Activated naive CD8-positive, alpha-beta T cell treated with anti-CD3 and anti-CD28 coated beads, Interleukin-2, amount 10 ng/mL, durations not matched to agents 7 days and 5 days (primary cell): ENCODE results near the gene M6PR. TPM values are rescaled to one million over a fixed set of nuclear protein-coding genes. Genes with fewer than 3 reads are reported as not detected.

Source experiments
- ATAC-seq: fragments of 150-1000 bp; cut with Tn5 transposase; one replicate; pipeline ENCODE4 v1.10.0; 2021; ENCODE audit warnings: low read depth, moderate library complexity
- POLR2A ChIA-PET: fragments of 350-600 bp; sonication (Branson Sonifier 250); formaldehyde crosslinking; loops from one replicate; lab custom pipeline; 2021; ENCODE audit warnings: antibody characterized with exemption; lab: Charles Lee
- DNase-seq: peaks from one replicate; pipeline ENCODE4 v3.0.0; 2021
- H3K27ac Mint-ChIP-seq: one replicate; pipeline ENCODE4 v1.8.0; 2022; ENCODE audit warnings: mild to moderate bottlenecking, mixed read lengths
- H3K27me3 Mint-ChIP-seq: one replicate; pipeline ENCODE4 v1.8.0; 2022; ENCODE audit warnings: mild to moderate bottlenecking, moderate library complexity, mixed read lengths
- H3K36me3 Mint-ChIP-seq: one replicate; pipeline ENCODE4 v1.8.0; 2021; ENCODE audit warnings: mild to moderate bottlenecking, mixed read lengths
- H3K4me1 Mint-ChIP-seq: one replicate; pipeline ENCODE4 v1.8.0; 2021; ENCODE audit warnings: mixed read lengths
- H3K4me3 Mint-ChIP-seq: one replicate; pipeline ENCODE4 v1.8.0; 2022; ENCODE audit warnings: mild to moderate bottlenecking, moderate library complexity, mixed read lengths
- H3K9me3 Mint-ChIP-seq: one replicate; pipeline ENCODE4 v1.8.0; 2021; ENCODE audit warnings: mixed read lengths
- total RNA-seq, 2 experiments: library from RNA; stranded (reverse); gene quantifications; one replicate each; pipeline ENCODE4 v1.2.3, GENCODE V29; 2021

Gene M6PR
- total RNA-seq, 2 experiments from 2014 or later = 183 to 192 TPM

DNA sequence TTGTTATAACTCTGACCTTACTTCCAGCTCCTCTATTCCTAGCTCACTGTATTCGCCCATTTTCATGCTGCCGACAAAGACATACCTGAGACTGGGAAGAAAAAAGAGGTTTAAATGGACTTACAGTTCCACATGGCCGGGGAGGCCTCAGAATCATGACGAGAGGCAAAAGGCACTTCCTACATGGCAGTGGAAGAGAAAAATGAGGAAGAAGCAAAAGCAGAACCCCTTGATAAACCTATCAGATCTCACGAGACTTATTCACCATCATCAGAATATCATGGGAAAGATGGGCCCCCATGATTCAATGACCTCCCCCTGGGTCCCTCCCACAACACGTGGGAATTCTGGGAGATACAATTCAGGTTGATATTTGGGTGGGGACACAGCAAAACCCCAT lies 49.6 kb downstream of the M6PR start:
- H3K27ac Mint-ChIP-seq = no peak overlapping the region
- no peak overlapping the region for H3K4me3 Mint-ChIP-seq
- ATAC-seq (no peak), DNase-seq (no peak)
- H3K4me1 Mint-ChIP-seq = no peaks in the 10 kb centered on the region
- peaks cover 8% of the 10 kb centered on the region for H3K27me3 Mint-ChIP-seq
- POLR2A ChIA-PET = no interaction called here
- H3K9me3 Mint-ChIP-seq = peaks cover 4% of the 10 kb centered on the region
- H3K36me3 Mint-ChIP-seq = no peaks in the 10 kb centered on the region

DNA sequence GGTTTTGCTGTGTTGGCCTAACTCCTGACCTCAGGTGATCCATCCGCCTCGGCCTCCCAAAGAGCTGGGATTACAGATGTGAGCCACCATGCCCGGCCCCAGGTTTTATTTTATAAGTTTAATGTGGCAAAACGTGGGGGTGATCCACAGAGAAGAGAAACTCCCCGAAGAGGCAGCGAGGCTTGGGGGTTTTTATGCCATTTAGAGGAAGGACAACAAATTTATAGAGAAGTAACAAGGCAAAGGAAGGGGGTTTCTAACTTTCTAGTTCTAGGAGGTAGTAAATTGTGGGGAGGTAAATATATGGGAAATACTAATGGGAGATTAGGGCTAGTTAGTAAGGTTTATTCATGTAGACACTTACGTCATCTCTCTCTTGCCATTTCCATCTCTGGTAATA lies 52.4 kb downstream of the M6PR start:
- POLR2A ChIA-PET = no interaction called here
- no peaks in the 10 kb centered on the region for H3K36me3 Mint-ChIP-seq
- no peaks in the 10 kb centered on the region for H3K27me3 Mint-ChIP-seq
- no peak for DNase-seq
- no peak for ATAC-seq
- no peak overlapping the region for H3K27ac Mint-ChIP-seq
- H3K4me1 Mint-ChIP-seq = no peaks in the 10 kb centered on the region
- H3K4me3 Mint-ChIP-seq = no peak overlapping the region
- H3K9me3 Mint-ChIP-seq = no peaks in the 10 kb centered on the region

DNA sequence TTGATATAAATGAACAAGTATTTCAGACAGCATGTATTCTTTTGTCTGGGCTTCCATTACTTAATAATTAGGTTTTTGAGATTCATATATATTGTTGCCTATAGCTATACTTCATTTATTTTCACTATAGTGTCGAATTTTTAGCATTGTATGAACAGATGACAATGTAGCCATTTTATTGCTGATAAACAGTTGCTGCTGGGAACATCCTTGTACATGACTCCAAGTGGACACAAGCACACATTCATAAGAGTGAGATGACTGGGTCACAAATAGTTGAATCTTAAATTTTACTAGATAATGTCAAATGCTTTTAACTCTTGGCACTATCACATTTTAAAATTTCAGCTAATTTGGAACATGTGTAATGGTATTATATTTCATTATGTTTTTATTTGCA lies 54.5 kb downstream of the M6PR start:
- H3K27me3 Mint-ChIP-seq = peaks cover 3% of the 10 kb centered on the region
- H3K4me3 Mint-ChIP-seq = no peak overlapping the region
- H3K9me3 Mint-ChIP-seq = no peaks in the 10 kb centered on the region
- ATAC-seq = no peak
- H3K36me3 Mint-ChIP-seq = no peaks in the 10 kb centered on the region
- POLR2A ChIA-PET = no interaction called here
- H3K4me1 Mint-ChIP-seq = peaks cover 5% of the 10 kb centered on the region
- no peak for DNase-seq
- no peak overlapping the region for H3K27ac Mint-ChIP-seq

DNA sequence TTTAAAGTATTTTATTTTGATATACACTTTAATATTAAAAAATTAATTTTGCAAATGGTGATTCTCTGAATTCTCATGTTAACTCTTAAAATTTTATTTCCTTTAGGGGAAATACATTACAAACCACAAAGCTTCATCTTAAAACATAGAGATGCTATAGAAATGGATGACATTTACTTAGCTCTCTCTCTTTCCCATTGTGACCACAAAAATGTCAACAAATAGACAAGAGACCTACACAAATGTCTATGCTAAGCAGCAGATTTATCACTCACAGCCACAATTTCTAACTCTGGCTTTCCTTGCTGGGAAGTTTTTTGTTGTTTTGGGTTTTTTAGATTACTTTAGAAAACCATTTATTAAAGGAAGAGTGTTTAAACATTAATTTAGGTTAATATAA lies 55.1 kb downstream of the M6PR start:
- DNase-seq = no peak
- Mint-ChIP-seq H3K27ac (no peak overlapping the region), H3K4me3 (no peak overlapping the region), H3K4me1 (peaks cover 5% of the 10 kb centered on the region), H3K36me3 (no peaks in the 10 kb centered on the region), H3K9me3 (no peaks in the 10 kb centered on the region), H3K27me3 (peaks cover 6% of the 10 kb centered on the region)
- POLR2A ChIA-PET = no interaction called here
- ATAC-seq = no peak

DNA sequence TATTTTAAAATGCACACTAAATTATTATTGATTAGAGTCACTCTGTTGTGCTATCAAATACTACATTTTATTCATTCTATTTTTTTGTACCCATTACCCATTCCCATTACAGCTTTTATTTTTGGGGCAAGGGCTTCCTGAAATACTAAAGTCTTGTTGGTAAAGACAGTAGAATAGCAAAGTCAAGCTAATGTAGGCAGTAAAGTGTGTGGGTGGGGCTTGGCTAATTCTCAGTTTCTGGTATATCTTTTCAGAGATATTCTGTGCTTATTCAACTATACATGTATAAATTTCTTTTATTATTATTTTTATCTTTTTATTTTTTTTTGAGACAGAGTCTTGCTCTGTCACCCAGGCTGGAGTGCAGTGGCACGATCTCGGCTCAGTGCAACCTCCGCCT lies 57.5 kb downstream of the M6PR start:
- H3K4me3 Mint-ChIP-seq = no peak overlapping the region
- no peaks in the 10 kb centered on the region for H3K36me3 Mint-ChIP-seq
- ATAC-seq = no peak
- DNase-seq = no peak
- POLR2A ChIA-PET = interaction anchor here (1.0 kb wide), 1 partner anchor 53 kb away, joined by 4 read pairs; no protein-coding TSS in a partner anchor
- peaks cover 5% of the 10 kb centered on the region for H3K4me1 Mint-ChIP-seq
- H3K27me3 Mint-ChIP-seq = peaks cover 10% of the 10 kb centered on the region
- H3K9me3 Mint-ChIP-seq = no peaks in the 10 kb centered on the region
- no peak overlapping the region for H3K27ac Mint-ChIP-seq

Other genes with a start within 250 kb of the M6PR start
- gene A2ML1, start 127.0 kb downstream of the M6PR start, total RNA-seq = not detected
- gene PHC1, start 35.1 kb downstream of the M6PR start, total RNA-seq = 10 to 100 TPM; 20.6 to 23.9 TPM
- 10 to 100 TPM; 14.4 to 16.1 TPM for gene KLRG1, start 39.9 kb upstream of the M6PR start, total RNA-seq
- 1 to 10 TPM; 2.7 to 3.4 TPM for gene A2M, start 166.3 kb upstream of the M6PR start, total RNA-seq